Coronary artery (tissue), 2 donors: Measurements from ENCODE around the gene FAM53A.
A peak's percentile ranks its signal among the peaks of the same experiment; 100 is the strongest.

ENCODE experiments used
- DNase-seq: peaks from one replicate; pipeline ENCODE4 v3.0.0-alpha.2; 2017; ENCODE audit warnings: low spot score
- H3K27ac ChIP-seq, 2 donors: fragments of 200-600 bp; sonication (generic); one replicate each; pipeline ENCODE4 v1.5.1; 2016 to 2019
- H3K4me3 ChIP-seq: fragments of 200-600 bp; sonication (generic); 2 replicates; pipeline ENCODE4 v1.5.1; 2016; ENCODE audit warnings: mild to moderate bottlenecking, moderate library complexity
- TF ChIP-seq, protein P1 (sequence below): fragments of 200-600 bp; sonication (generic); IDR thresholded peaks from one replicate; pipeline ENCODE4 v1.5.1; 2019; ENCODE audit warnings: antibody characterized with exemption

The FAM53A gene

DNA sequence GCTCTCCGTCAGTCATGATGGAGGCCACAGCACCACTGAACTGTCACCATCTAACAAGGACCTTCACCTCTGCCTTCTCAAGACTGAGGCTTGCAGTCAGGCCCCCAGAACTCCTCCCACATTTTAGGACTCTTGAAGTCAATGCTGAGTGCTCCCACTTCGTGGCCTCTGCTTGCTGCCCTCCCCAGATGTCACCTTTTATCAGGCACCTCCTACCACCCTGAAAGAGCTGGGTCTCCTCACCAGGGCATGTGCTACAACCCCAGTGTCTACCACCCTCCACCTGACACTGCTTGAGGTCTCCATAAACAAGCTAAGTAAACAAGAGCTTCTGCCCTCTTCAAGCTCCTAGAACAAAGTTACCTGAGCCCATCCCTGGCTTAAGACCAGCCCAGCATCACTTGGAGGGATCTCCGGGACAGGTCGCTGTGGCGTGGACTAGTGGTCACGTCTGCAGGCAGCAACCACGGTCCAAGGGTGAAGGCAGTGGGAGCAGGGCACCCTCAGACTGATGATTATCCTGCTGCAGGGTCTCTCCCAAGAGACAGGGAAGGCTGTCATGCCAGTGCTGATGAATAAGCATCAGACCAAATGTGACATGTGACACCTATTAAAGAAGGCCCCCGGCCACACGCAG, 7.7 kb upstream of the FAM53A start:
- no peak for DNase-seq
- TF ChIP-seq, protein P1, sequence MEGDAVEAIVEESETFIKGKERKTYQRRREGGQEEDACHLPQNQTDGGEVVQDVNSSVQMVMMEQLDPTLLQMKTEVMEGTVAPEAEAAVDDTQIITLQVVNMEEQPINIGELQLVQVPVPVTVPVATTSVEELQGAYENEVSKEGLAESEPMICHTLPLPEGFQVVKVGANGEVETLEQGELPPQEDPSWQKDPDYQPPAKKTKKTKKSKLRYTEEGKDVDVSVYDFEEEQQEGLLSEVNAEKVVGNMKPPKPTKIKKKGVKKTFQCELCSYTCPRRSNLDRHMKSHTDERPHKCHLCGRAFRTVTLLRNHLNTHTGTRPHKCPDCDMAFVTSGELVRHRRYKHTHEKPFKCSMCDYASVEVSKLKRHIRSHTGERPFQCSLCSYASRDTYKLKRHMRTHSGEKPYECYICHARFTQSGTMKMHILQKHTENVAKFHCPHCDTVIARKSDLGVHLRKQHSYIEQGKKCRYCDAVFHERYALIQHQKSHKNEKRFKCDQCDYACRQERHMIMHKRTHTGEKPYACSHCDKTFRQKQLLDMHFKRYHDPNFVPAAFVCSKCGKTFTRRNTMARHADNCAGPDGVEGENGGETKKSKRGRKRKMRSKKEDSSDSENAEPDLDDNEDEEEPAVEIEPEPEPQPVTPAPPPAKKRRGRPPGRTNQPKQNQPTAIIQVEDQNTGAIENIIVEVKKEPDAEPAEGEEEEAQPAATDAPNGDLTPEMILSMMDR = no peak
- Histone ChIP-seq H3K27ac (no peak overlapping the region), H3K4me3 (no peak overlapping the region)

GRCh38 chr4:1690698-1691097, 6.6 kb upstream of the FAM53A start:
- DNase-seq = no peak
- Histone ChIP-seq H3K27ac (no peak overlapping the region), H3K4me3 (no peak overlapping the region)
- TF ChIP-seq, protein P1 = no peak

- no peak for DNase-seq
- Histone ChIP-seq H3K4me3 (no peak overlapping the region), H3K27ac (peak overlapping the region in 1 of 2 donors; percentile 16)
- TF ChIP-seq, protein P1 = no peak
These were observed 2.4 kb upstream of the FAM53A start for GRCh38 chr4:1686440-1687036.

- no peak for DNase-seq
- H3K4me3 ChIP-seq = peak overlapping the region; percentile 87
- H3K27ac ChIP-seq = no peak overlapping the region
- TF ChIP-seq, protein P1 = no peak
These were observed 1.4 kb upstream of the FAM53A start for GRCh38 chr4:1685235-1686150.

- peak; percentile 90 for DNase-seq
- H3K4me3 ChIP-seq = peak overlapping the region; percentile 87
- TF ChIP-seq, protein P1 = no peak
- peak overlapping the region in 1 of 2 donors; percentile 84 for H3K27ac ChIP-seq
These were observed 557 bp upstream of the FAM53A start for GRCh38 chr4:1684506-1685234.

DNA sequence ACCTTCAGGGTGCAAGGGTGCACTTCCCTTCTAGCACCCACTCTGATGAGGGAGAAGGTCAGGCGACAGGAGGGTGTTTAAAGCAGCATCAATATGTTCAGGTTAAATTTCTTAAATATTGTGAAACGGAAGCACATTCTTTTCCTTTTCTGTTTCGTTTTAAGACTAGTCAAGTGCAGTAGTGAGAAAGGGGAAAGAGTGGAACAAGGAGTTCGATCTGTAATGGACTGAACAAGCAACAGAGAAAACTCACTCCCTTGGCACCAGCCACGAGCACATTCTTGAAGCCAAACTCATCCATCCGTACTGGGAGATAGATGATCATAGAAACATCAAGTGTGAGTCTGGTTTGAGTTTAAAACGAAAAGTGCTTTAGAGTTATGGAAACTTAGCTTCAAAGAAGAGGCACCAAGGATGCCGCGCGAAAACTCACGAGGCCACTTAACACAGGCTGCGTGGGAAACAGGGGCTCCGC, 815 bp downstream of the FAM53A start:
- H3K4me3 ChIP-seq = peak overlapping the region; percentile 87
- TF ChIP-seq, protein P1 = no peak
- DNase-seq = no peak
- peak overlapping the region; percentile 74 to 84 for H3K27ac ChIP-seq
